Coronary artery (tissue), 2 donors: ENCODE measurements around the gene RYR1.

ENCODE experiments used
- DNase-seq: peaks from one replicate; pipeline ENCODE4 v3.0.0-alpha.2; 2017; ENCODE audit warnings: low spot score
- H3K27ac ChIP-seq, 2 donors: fragments of 200-600 bp; sonication (generic); one replicate each; pipeline ENCODE4 v1.5.1; 2016 to 2019
- H3K4me3 ChIP-seq: fragments of 200-600 bp; sonication (generic); 2 replicates; pipeline ENCODE4 v1.5.1; 2016; ENCODE audit warnings: mild to moderate bottlenecking, moderate library complexity
- CTCF ChIP-seq: fragments of 200-600 bp; sonication (generic); IDR thresholded peaks from one replicate; pipeline ENCODE4 v1.5.1; 2019; ENCODE audit warnings: antibody characterized with exemption

RYR1 gene

GRCh38 chr19:38500450-38500849, 67.0 kb downstream of the RYR1 start:
- Histone ChIP-seq H3K27ac (no peak overlapping the region), H3K4me3 (no peak overlapping the region)
- DNase-seq, result no peak
- TF ChIP-seq CTCF, result no peak

- TF ChIP-seq CTCF, result no peak
- Histone ChIP-seq H3K4me3 (no peak overlapping the region), H3K27ac (no peak overlapping the region)
- no peak for DNase-seq
Observed at GRCh38 chr19:38502410-38503076, 69.1 kb downstream of the RYR1 start.

- no peak overlapping the region for H3K4me3 ChIP-seq
- no peak overlapping the region for H3K27ac ChIP-seq
- no peak for DNase-seq
- no peak for TF ChIP-seq CTCF
Observed at GRCh38 chr19:38503077-38503410, 69.6 kb downstream of the RYR1 start.

GRCh38 chr19:38505958-38506357, 72.5 kb downstream of the RYR1 start:
- TF ChIP-seq CTCF, result no peak
- H3K27ac ChIP-seq, result no peak overlapping the region
- no peak for DNase-seq
- no peak overlapping the region for H3K4me3 ChIP-seq

- H3K4me3 ChIP-seq, result peak overlapping the region; percentile 36
- no peak for TF ChIP-seq CTCF
- DNase-seq, result no peak
- H3K27ac ChIP-seq, result no peak overlapping the region
Observed at GRCh38 chr19:38506375-38506722, 72.9 kb downstream of the RYR1 start.

GRCh38 chr19:38506723-38507550, 73.4 kb downstream of the RYR1 start:
- peak overlapping the region; percentile 36 for H3K4me3 ChIP-seq

More at GRCh38 chr19:38506723-38507550, 73.4 kb downstream of the RYR1 start:
- TF ChIP-seq CTCF, result no peak
- peak; percentile 84 for DNase-seq
- no peak overlapping the region for H3K27ac ChIP-seq
